HG03139 (cell line): ENCODE results near the gene KAT2A.
"Not testable (repeated sequence)": the region's sequence is repeated elsewhere in the genome, so short reads cannot be mapped to it uniquely, and the experiment has no call there.

Source experiments
- ATAC-seq: cut with Tn5 transposase; IDR thresholded peaks from one replicate; pipeline ENCODE4 v1.9.1; 2021; ENCODE audit not compliant: unreplicated experiment

Gene KAT2A

DNA sequence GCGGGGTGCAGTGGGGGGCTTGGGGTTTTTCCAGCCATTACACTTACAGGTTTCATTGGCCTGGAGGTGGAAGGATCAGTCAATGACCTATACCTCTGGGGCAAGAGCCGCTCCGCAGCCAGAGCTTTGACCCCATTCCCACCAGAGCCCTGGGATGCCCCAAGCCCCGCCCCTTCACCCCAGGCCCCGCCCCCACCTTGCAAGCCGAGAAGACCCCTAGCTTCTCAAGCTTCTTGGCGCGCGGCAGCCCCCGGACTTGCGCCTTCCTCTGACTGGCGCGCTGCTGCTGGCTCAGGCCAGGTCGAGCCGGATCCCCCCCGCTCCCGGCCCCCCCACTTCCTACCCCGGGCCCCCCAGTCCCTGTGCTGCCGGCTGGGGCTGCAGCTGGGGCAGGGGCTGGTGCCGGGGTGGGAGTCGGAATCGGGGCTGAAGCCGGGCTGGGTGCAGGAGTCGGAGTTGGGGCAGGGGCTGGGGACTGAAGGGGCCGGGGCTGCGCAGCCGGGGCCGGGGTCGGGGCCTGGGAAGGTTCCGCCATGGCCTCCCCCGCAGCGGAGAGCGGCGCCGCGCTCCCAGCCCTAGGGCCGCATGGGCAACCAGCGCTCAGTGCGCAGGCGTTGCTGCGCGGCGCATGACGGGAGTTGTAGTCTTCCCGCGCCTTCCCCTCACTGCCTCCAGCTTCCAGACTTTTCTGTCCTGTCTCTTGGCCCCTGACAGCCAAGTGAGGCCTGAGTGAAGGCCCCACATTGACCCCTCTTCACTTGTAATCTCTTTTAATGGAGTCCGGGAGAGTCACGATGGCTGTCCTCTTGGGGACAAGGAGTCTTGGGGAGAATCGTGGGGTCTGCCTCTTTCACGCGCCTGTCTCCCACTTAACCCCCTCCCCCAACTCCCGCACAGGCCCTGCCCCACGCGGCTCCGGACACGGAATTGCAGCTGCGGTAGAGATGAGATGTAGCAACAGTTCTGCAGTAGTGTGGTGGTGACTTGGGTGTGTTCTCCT, at the start of gene KAT2A:
TSS of gene KAT2A (minus strand) at position 598 of the 1,000 bp plus-strand sequence. CDS start at position 535, 63 bp downstream.
- peak; percentile 56 for ATAC-seq

DNA sequence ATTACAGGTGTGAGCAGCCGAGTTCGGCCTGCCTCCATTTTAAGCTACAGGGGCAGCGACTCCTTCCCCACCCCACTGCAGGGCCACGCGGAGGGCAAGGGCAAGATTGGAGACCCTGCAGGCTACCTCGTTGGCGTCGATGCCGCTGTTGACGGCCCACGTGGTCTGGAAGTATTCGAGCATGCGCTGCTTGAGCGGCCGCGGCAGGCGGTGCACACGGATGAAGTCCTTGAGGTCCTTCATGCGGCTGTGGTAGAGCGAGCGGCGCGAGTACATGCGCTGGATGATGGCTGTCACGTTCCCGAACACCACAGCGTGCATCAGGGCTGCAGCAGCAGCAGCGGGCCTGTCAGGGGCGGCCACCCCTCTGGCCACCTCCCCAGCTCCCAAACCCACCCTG, 48.2 kb upstream of the KAT2A start:
- ATAC-seq, result no peak

DNA sequence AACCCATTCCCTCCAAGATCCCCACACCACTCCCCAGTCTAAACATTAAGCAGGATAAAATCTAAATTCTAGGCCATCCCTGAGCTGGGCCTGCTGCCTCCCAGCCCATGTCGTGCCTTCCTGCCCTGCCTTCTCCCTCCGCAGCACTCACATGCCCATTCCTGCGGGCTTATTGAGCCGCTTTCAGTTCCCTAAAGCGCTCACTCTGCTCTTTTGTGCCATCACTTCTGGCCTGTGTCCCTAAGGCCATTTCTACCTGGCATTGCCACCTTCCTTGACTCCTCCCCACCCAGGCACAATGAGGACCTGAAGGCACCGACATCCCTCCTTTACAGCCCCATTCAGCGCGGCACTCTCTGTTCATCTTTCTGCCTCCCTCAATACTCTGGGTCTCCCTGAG, 46.6 kb upstream of the KAT2A start:
- ATAC-seq, result no peak

DNA sequence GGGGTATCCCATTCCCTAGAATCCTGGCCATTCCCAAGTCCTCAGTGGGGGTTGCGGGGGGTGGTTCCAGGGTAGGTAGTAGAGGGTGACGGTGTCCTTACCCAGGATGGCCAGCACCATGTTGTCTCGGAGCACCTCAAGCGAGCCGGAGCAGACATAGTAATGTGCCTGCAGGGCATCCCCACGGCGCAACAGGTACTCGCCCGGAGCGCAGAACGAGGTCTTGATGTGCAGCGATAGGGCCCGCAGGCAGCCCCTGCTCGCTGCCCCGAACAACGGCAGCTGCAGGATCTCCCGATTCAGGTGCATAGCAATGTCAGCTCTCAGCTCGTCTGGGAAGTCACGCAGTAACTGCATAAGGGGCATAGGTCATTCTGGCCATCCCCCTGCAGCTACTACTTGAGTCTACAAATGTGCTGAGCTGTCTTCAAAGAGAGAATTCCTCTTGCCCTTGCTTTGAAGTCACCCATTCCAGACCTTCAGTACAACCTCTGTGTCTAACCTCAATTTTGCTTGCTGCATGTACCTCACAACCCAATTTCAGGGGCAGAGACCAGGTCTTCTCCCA, 45.1 kb upstream of the KAT2A start:
- no peak for ATAC-seq

DNA sequence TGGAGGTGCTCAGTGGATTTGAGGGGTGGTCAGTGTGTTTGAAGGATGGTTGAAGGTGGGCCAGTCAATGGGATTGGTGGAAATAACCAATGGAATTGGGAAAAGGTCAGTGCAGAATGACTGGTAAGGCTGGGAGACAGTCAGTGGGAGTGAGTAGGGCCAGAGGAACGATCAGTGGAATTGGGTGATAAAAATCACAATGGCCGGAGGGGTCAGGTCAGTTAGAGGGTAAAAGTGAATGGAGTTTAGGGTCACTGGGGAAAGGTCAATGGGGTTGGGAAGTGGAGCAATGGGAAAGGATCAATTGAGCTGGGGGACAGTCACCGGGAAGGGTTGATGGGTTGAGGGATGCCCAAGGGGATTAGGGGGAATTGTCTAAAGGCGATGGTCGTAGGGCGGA, 44.6 kb upstream of the KAT2A start:
- no peak for ATAC-seq

DNA sequence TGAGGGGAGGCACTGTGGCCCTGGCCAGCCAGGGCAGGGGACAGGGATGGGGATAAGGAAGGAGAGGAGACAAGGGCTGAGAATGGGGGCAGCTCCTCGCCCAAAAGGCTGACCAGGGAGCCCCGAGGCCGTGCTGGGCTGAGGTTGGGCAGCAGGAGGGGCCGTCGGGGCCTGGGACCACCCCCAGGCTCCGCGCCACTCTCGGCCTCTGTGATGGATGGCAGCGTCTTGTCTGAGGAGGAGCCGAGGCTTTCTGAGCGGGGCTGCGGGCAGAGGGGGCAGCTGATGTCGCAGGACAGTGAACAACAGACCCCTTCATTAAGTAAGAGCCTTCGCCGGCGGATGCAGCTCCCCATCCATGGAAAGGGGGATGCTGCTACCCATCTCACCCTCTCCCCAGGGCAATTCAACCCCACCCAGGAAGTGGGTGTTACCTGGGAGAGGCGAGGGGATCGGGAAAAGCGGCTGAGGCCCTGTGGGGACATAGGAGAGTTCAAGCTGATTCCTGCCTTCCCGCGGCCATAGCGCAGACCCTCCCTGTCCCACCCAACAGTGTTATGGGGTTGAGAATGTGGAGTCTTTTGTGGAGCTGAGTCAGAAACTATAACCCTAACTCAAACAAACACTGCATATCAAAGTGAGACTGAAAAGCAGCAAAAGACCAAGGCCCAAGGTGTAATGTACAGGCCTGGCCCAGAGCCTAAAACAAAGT, 42.7 kb upstream of the KAT2A start:
- ATAC-seq, result no peak

DNA sequence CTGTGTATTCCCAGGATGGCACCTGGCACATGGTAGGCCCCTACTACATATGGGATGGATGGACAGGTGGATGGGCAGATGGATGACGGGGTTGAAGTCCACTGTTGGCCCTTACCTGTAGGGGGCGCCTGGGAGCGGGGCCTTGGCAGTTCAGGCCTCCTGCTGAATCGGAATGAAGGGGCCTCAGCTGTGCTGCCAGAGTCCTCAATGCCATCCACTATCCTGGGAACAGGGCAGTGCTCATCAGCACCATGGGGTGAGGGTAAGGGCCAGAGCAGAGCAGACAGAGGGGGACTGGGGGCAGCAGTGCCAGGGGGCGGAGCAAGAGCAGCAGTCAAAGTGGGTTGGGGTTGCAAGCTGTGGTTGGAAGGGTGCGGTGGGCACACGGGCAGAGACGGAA, 41.9 kb upstream of the KAT2A start:
- no peak for ATAC-seq

DNA sequence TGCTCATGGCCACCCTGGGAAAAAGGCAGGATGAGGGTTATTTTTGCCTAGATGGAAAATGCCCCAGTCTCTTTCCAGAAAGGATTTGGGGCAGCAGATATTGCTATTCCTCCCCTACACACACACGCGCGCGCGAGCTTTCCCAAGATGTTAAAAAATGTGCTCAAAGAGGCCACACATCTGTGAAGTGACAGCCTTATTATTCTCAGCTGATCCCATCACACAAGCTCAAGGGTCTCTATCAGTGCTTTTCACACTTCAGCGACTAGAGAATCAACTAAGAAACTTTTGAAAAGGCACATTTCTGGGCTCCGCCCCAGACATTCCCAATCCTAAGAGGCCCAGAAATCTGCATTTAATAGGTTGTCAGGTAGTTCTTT, 39.4 kb upstream of the KAT2A start:
- ATAC-seq, result no peak

DNA sequence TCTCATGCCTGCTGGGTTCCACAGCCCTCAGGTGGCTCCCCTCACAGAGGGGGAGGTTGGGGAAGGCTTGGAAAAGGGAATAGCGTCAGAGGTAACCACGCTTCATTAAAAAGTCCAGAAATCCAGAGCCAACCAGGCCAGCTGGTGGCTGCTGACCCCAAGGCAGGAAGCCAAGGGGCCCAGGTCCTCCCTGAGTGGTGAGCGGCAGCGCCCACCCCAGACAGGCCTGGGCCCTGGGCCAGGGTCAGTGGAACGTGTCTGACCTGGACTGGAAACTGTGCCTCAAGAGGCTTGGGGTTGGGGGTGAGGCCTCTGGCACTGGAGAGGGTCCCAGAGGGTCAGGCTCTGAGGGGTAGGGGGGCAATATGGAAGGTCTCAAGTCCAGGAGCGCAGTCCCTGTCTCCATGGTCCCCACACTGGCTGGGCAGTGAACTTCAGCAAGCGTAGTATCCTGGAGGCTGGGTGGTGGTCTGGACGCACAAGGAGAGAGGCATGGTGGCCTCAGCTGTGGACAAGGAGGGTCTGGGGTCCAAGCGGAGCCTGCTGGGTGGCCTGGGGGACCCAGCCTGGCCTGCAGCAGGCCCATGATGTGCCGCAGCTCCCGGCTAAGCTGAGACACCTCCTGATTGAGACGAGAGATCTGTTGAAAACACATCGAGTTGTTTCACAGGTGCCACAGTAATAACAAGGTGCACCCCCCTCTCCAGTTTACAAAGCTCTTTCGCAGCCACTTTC, 38.8 kb upstream of the KAT2A start:
- ATAC-seq, result no peak

DNA sequence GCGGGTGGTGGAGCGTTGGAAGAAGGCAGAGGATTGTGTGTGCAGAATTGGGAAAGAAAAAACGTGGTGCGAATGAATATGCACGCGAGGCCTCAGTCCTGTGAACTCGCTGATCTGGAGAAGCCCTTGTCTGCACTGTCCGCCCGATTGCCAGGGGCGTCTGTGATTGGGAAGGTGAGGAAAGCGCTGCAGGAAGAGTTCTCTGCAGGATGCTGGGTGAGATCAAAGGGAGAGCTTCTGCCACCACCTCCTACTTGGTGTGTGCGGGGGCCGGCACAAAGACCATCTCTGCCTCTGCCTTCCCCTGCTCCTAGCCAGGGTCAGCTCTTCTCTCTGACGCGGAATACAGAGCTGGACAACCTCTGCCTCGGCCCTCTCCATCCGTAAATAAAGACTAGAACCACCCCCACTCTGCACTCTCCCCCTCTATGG, 34.5 kb upstream of the KAT2A start:
- ATAC-seq, result no peak

DNA sequence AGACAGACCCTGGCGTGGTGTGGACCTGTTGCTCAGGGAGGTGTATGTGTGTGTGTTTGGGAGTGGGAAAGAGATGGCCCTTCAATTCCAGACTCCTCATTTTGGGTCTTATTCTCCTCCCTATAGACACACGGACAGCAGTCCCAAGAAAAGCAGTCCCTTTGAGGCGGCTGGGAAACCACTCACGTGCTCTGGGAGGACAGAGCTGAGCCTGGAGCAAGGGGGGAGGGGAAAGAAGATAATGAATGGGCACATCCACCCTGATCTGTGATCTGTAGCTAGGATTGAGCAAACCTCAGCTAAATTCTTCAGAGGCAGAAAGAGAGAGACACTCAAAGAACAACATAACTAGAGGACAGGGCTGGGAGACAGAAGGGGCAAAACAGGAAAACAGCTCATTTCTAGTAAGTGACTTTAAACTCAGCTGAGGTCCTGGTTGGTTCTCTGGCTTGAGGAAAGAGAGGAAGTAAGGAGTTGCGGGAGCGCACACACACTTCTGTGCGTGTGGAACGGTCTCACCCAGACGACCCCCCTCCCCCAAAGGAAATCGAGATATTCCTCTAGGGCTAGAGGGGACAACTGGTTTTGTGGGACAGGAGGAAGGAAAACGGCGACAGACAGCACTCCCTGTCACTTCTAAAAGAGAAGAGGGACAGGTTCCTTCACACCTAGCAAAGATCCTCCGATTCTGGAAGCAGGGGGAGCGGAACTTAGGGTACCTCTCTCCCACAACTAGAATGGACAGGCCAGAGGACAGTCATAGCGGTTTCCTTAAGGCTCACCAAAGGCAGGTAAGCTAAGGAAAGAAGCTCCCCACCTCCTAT, 33.0 kb upstream of the KAT2A start:
- ATAC-seq, result no peak

DNA sequence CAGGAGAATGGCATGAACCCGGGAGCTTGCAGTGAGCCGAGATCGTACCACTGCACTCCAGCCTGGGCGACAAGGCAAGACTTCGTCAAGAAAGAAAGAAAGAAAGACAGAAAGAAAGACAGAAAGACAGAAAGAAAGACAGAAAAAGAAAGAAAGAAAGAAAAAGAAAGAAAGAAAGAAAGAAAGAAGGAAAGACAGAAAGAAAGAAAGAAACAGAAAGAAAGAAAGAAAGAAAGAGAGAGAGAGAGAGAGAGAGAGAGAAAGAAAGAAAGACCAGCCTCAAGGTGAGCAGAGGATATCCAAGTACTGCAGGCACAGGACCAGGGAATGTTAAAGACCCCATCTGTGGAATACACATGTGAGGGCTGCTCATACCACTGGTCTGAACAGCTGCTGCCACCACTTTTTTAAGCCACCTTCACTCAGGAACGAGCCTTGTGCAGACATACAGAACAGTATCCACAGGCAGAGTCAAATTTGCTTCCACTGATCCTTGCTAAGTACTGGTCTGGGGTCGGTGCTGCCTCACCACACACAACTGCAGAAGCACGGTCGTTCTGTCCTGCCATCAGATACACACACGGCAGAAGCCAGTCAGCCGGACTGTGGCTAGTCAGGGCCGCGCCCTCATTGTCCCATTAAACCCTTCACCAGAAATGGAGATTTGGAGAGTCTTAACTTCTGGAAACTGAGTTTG, 25.9 kb upstream of the KAT2A start:
- ATAC-seq, result no peak

DNA sequence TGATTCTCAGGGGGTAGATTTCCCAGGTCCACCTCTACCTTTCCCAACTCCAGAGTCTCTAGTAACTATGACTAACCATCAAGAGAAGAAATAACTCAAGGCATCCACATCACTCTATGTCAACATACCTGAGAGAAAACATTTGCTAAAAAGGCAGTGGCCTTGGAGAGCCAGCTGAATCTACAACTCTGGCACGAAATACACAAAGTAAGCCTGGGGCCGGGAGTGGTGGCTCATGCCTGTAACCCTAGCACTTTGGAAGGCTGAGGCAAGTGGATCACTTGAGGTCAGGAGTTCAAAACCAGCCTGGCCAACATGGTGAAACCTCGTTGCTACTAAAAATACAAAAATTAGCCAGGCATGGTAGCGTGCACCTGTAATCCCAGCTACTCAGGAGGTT, 22.0 kb upstream of the KAT2A start:
- ATAC-seq, result not testable (repeated sequence)

DNA sequence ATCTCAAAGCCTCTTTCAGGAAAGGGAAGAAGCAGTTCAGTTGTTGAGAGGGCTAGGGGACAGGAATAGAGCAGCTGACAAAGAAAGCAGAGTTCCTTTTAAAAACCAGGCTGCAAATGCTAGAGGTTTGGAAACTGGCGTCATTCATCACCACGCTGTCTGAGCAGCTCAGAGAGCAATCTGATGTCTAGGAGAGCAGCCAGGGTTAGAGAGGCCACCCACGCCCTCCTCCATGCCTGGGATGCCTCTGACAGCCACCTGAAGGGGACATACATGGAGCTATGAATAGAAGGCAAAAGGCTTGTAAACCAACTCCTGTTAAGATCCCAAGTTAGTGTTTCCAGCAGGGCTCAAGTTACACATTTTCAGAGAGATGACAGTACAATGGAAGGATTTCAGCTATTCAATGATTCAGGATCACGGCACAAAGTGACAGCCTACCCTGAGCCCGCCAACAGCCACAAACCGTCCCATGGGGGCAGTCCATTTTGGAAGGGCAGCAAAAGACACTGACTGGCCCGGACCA, 21.3 kb upstream of the KAT2A start:
- no peak for ATAC-seq

DNA sequence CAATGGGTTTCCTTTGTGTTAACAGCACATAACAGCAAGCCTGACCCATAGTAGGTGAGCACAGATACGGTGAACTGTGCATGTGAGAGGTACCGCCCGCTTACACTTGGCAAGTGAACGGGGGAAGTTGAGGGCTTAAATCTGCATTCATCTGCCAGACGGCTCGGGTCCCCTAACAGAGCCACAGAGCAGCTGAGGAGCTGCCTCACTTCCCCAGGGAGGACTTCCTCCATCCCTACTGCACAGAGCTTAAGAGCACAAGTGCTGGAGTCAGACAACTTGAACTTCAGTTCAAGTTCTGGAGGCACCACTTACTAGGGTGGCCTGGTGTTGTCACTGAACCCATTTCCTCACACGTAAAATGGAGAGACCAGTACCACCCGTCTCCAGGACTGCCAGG, 20.2 kb upstream of the KAT2A start:
- ATAC-seq, result no peak

DNA sequence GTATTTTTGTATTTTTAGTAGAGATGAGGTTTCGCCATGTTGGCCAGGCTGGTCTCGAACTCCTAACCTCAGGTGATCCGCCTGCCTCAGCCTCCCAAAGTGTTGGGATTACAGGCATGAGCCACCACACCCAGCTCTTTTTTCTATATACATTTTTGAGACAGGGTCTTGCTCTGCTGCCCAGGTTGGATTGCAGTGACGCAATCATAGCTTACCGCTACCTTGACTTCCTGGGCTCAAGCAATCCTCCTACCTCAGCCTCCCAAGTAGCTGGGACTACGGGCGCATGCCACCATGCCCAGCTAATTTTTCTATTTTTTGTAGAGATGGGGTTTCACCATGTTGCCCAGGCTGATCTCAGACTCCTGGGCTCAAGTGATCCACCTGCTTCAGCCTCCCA, 19.5 kb upstream of the KAT2A start:
- ATAC-seq, result not testable (repeated sequence)

DNA sequence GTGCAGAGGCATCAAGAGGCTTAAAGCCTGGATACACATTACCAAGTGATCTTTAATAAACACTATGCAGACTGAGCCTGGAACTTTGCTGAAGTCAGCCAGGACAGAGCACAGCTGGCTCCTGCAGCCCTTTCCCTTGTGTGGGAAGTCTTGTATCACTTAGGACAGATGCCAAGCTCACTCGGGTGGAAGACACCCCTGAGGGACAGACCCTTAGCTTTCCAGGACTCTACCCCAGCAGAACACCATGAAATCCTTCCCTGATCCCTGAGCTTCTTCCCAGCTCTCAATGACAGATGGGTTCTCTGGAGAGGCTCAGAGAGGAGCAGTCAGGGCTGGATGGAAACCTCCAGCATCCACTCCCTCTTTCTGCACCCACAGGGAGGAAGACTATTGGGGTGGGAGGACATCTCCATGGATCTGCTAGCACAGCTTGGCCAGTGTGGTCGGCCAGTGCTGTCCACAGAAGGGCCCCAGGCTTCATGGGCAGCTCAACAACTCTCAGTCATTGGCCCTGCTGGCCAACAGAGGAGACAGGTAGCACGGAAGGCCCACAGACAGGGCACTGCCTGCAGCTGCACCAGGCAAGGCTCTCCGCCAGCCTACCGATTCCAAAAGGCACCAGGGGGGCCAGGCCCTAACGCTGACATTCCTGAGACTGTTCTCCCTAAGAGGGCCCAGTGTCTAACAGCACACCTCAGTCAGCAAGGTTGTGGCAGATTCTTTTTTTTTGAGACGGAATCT, 17.8 kb upstream of the KAT2A start:
- no peak for ATAC-seq

DNA sequence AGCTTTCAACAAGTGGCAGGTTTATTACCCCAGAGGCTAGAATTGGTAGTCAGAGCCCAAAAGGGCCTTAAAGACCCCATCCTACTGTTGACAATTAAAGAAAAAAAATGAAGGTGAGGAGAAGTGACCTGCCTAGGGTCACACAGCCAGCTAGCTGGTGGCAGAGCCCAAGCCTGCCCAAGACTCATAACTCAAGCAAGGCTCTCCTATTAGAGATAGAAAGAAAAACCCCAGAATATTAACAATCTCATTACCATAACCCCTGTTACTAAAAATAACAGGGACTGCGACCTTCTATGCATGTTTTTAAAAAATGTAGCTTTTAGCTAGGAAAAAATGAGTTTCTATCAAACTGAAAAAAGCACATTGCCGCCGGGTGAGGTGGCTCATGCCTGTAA, 15.5 kb upstream of the KAT2A start:
- no peak for ATAC-seq
